AG10803 (cell line): ENCODE measurements around the gene SRCIN1.

ENCODE experiments used
- DNase-seq: peaks from one replicate; pipeline ENCODE4 v3.0.0; 2010; ENCODE audit warnings: low read depth
- H3K4me3 ChIP-seq: 2 replicates; pipeline ENCODE4 v1.5.1; 2011; ENCODE audit warnings: mild to moderate bottlenecking, low read length, control low read depth
- TF ChIP-seq, protein P1 (sequence below): conservative IDR thresholded peaks from 2 replicates; pipeline ENCODE4 v1.5.1; 2011; ENCODE audit warnings: mild to moderate bottlenecking, low read length, control low read depth, inconsistent platforms

The SRCIN1 gene

DNA sequence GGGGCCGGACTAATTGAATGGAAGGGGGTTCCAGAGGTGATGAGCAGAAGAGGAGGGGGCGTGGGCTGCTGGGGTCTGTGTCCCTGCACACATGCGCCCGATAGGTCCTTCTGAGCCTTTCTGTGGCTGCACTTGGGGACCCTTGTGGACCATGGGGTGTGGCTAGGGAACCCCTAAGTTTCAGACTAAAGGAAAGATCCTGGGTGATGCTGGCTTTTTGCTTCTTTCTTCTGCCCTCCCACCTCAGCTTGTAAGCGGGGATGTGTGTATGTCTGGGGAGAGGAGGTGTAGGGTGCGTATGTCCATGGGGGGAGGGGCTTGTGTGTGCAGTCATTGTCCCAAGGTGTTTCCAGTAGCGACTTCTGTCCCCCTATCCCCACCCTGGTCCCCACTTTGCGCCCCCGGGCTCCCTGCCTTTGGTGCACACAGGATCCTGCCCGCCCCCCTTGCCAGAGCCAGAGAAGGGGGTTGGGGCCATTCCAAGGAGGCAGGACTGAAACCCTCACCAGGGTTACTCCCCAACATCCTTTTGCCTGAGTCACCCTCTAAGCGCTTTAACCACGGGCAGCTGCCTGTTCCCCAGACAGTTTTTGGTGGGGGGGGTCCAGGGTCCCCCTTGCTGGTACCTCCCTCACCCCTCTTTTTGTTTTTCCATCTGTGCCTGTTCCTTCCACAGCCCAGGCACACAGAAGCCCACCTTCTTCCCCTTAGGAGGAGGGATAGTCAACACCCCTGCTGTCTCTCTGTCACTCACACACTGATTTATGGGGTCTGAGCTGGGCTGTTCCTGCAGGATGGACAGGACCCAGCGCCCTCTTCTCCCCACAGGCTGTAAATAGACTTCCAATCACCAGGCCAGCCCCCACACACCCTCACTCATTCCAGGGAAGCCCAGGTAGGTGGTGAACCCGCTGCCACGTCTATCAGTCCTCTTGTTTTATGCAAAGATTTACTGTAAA is 94.3 kb downstream of the SRCIN1 start:
- TF ChIP-seq, protein P1, sequence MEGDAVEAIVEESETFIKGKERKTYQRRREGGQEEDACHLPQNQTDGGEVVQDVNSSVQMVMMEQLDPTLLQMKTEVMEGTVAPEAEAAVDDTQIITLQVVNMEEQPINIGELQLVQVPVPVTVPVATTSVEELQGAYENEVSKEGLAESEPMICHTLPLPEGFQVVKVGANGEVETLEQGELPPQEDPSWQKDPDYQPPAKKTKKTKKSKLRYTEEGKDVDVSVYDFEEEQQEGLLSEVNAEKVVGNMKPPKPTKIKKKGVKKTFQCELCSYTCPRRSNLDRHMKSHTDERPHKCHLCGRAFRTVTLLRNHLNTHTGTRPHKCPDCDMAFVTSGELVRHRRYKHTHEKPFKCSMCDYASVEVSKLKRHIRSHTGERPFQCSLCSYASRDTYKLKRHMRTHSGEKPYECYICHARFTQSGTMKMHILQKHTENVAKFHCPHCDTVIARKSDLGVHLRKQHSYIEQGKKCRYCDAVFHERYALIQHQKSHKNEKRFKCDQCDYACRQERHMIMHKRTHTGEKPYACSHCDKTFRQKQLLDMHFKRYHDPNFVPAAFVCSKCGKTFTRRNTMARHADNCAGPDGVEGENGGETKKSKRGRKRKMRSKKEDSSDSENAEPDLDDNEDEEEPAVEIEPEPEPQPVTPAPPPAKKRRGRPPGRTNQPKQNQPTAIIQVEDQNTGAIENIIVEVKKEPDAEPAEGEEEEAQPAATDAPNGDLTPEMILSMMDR, result no peak
- peak; percentile 76 for DNase-seq
- no peak overlapping the region for H3K4me3 ChIP-seq

DNA sequence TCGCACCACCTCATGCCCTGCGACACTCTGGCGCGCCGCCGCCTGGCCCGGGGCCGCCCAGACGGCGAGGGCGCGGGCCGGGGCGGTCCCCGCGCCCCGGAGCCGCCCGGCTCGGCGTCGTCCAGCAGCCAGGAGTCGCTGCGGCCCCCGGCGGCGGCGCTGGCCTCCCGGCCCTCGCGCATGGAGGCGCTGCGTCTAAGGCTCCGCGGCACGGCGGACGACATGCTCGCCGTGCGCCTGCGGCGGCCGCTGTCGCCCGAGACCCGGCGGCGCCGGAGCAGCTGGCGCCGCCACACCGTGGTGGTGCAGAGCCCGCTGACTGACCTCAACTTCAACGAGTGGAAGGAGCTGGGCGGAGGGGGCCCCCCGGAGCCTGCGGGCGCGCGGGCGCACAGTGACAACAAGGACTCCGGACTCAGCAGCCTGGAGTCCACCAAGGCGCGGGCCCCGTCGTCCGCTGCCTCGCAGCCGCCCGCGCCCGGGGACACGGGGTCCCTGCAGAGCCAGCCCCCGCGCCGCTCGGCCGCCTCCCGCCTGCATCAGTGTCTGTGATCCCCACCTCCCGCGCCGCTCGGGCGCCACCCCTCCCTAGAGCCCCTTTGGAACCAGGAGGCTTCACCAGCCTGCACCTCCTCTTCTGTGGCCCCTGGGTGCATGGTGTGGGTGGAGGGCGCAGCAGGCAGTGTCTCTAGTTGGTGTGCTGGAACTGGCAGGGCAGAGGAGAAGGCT is 95.2 kb downstream of the SRCIN1 start:
- DNase-seq, result no peak
- TF ChIP-seq, protein P1, result no peak
- H3K4me3 ChIP-seq, result no peak overlapping the region

DNA sequence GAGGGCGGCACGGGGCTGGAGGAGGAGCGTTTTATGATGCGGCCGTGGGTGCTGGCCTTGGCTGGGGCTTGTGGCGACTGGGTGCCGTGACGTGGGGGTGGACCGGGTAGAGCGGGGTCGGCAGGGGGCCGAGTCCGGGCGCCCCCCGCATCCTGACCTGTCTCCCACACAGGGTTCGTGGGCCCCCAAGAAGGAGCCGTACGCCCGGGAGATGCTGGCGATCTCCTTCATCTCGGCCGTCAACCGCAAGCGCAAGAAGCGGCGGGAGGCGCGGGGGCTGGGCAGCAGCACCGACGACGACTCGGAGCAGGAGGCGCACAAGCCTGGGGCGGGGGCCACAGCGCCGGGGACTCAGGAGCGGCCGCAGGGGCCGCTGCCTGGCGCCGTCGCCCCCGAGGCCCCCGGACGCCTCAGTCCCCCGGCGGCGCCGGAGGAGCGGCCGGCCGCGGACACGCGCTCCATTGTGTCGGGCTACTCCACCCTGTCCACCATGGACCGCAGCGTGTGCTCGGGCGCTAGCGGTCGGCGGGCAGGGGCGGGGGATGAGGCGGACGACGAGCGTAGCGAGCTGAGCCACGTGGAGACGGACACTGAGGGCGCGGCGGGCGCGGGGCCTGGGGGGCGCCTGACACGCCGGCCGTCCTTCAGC is 95.9 kb downstream of the SRCIN1 start:
- H3K4me3 ChIP-seq, result no peak overlapping the region
- TF ChIP-seq, protein P1, result no peak

DNA sequence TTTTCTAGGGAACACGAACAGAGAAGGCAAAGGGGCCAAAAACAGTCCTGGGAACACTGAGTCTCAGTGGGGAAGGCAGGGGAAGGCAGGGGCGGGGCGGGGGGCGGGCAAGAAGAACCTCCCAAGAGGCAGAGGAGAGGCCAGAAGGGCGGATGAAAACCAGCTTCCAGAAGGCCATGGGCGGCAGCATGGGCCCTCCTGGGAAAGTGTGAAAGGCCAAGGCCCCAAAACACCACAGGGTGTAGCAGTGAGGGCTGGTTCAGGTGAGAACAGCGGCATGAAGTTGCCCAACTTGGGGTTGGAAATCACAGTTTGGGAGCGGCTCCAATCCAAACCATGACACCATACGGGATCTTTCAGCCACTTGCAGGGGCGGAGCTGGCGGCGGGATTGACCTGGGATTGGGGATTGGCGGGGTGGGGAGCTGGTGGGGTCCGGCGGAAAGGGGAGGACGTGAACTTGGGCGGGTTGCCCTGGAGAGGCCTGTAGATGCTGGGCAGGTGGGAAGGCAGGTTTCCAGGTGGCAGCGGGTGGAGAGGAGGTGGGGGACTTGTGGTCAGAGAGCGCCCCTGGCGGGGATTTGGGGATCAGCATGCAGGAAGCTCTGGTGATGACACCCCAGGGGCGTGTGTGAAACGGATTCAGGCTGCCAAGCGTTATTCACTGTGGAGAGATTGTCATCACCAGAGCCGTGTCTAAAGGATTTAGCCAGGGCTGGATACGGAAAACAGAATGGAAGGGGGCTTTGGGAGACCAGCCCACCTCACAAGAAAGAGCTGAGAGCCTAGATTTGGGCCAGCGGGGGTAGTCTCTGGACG is 96.6 kb downstream of the SRCIN1 start:
- no peak overlapping the region for H3K4me3 ChIP-seq
- TF ChIP-seq, protein P1, result peak; percentile 82
- DNase-seq, result peak; percentile 93

More for the DNA sequence above, 95.9 kb downstream of the SRCIN1 start:
- no peak for DNase-seq

DNA sequence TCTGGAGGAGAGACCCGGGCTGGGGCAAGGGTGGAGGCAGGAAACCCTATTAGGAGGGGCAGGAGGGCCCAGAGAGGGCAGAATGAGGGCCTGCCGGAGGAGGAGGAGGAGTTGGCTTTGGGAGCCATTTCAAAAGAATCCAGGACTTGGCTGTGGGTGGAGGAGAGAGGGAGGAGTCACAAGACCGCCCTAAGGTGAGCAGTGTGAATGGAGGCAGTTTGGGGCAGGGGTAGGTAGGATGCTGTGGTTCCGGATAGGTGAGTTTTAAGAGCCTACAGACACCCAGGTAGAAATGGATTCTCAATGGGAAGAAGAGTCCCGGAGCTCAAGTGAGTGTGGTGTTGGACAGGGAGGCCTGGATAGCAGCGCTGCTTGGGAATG is 97.2 kb downstream of the SRCIN1 start:
- DNase-seq, result no peak
- TF ChIP-seq, protein P1, result no peak

DNA sequence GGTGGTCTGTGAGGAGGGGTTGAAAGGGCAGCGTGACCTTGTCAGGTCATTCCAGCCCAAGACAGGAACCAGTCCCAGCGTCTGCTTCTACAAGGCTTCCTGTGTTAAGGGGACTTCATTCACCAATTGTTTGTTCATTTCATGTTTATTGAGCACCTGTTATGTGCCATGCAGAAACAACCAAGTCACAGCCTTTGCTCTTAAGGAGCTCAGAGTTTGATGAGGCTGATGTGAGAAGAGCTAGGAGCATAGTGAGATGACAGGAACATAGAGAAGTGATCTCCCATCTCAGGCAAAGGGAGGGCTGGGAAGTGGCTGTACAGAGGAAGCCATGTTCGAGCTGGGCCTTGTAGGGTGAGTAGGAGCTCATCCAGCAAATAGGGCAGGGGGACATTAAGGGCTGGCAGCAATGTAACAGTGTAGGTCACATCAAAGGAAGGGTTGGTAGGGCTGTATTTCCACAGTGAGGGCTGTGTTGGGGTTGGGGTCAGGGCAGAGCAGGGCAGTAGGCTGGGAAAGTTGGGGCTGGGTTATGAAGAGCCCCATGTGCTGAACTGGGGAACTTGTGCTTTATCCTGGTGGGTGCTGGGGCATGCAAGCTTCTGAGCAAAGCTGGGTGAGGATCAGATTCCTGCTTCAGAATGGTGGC is 97.7 kb downstream of the SRCIN1 start:
- DNase-seq, result no peak
- TF ChIP-seq, protein P1, result no peak
- no peak overlapping the region for H3K4me3 ChIP-seq

More for the DNA sequence above, 97.2 kb downstream of the SRCIN1 start:
- H3K4me3 ChIP-seq, result no peak overlapping the region
